Activated T-cell treated with anti-CD3 and anti-CD28 coated beads for 4 hours (primary cell): ENCODE measurements around the gene DDX25.

Source experiments
- DNase-seq: peaks from one replicate; pipeline ENCODE4 v3.0.0-alpha.2; 2020

DDX25 gene

DNA sequence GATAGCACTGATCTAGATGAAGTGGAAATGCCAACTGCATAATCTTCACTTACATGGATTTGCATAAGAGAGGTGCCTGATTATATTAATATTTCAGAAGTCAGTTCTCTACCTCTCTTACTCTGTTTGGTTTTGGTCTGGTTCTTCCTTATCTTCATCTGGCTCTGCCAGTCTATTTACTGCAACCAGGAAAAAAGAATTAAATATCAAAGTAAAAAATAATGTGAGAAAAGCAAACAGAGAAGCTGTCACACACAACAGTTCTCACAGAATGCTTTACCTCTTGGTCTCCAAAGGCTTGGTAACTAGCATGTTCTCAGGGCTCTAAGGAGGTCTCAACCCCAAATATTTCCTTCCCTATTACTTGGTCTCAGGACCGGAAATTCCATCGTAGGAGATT, 48.3 kb downstream of the DDX25 start:
- DNase-seq, result no peak

DNA sequence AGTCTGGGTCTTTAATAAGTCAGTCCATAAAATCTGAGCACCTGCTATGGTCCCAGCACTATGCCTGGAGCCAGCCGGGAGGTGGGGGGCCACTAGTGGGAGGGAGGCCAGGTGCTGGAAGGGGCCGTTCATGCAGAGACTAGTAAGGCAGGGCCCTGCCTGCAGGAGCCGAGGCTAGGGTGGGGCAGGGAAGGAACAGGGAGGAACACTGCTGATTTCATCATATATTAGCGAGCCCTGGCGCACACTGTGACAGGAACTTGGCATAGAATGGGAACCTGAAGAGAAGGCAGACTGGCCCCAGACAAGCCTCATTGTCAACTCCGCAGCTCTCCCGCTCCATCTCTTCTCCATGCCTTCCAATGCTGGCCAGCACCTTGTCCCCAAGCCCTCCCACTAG, 48.7 kb downstream of the DDX25 start:
- DNase-seq, result no peak

DNA sequence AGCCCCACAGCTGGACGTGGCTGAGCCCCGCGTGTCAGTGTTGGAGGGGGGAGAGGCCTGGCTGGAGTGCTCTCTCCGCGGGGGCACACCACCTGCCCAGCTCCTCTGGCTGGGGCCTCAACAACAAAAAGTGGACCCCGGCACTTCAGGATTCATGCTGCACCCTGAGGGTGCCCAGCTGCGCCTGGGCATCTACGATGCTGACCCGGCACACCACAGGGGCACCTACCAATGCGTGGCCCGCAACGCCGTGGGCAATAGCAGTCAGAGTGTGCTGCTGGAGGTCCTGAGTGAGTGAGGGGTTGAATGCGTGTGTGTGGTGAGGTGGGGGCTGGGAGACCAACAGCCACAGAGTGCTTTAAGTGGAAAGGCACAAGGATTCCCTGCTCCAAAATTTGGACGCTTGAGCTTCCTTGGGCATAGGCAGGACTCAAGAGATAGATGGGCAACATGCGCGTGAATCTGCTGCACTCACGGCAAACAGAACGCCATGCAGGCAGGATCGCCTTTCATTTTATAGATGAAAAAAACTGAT, 49.2 kb downstream of the DDX25 start:
- DNase-seq, result no peak

DNA sequence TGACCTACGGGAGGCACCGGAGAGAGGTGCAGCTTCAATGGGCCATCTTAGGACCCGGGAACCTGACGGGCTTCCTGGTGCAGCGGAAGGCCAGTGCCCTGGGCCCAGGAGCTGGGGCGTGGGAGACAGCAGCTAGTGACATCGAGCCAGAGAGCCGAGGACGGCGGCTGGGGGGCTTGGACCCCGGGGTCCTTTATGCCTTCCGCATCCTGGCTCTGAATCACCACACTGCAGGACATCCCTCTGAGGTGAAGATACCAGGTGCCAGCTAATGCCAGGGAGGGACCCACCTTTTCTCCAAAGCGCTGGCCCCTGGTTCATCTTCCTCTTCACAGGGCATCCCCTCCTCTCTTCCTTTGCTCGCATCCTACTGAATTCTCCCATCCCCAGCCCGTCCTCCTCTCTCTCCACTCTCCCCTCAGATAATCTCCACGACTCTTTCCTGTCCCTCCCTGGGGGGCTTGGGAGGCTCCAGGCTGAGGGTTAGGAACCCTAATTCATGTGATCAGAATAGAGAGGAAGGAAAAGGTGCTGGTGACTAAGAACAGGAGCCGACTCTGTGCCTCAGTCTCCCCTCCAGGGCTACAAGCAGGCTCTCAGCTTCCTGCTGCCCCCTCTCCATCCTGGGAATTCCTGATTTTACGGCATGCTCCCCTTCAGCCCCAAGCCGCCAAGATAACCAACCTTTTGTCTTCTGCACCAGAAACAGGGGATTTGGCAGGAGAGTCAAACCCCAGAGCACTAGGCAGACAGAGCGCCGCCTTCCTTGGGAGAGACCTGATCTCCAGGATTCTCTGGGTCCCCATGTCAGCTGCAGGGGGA, 50.0 kb downstream of the DDX25 start:
- no peak for DNase-seq

DNA sequence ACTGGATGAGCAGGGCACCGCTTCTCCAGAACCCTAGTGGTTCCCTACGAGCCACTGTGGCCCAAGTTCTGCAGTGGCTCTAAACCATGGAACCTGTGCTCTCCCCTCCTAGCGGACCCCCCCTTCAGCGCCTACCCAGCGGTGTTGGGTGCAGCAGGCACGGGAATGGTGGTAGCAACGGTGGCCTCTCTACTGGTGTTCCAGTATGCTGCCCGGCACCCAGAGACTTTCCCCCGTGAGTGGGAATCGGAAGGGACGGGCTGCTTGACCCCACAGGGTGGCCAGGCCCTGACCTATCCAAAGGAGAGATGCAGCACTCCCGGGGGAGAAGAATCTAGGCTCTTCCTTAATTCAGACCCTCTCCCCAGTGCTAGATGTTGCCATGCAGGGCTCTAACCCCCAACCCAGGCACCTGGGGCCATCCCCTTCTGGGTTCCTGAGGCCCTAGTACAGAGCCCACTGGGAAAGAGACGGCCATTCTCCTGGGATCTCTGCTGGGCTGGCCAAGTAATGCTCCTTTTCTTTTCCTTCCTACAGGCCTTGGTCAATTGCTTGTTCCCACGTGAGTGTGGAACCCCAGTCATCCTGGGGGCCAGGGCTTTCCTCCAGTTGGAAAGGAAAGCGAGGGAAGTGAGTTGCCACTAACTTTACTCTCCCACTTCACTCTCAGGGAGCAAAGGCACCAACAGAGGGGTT, 50.8 kb downstream of the DDX25 start:
- no peak for DNase-seq

DNA sequence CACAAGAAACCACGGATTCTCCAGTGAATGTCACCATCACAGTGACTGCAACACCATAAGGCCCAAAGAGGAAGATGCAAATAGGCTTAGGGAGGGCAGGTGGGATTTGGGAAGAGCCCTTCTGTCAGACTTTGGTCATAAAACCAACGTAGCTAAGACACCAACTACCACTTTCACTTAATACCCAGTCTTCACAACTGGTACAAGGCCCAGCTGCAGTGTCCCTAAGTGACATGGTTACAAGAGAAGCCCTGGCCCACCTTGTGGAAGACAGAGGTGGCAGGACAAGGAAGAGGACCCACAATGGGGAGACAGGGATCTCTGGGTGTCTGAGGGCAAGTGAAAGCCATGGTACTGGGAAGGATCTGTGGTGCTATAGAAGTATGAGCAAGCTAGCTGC, 51.5 kb downstream of the DDX25 start:
- no peak for DNase-seq

DNA sequence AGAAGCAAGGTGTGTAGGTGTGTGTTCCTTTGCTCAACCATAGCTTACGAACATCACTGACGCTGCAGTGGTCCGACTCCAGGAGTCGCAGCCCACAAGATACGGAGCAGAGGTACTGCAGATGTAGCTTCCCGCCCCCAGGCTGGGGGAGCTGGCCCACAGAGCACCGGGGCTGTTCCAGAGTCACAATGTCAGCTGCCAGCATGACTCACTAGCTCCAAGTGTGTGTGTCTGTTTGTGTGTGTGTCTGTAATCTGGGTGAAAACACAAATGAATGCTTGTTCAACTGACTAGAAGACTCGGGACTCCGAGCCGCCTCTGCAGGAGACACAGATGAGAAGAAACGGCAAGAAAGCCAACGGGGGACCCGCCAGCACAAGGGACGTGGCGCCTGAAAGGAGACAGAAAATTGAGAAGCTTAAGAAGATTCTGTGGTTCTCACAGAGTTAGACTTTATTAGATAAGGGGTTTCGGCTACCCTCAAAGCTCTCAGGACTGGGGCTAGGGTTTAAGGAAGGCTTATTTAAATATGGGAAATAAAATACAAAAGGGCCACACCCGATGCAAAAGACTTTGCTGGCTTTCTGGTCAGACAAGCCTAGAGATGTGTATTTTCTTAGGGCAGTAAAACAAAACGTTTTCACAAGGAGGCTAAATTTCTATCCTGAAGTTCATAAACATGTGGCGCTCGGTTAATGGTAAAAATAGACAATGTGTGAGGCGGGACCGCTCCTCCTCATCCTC, 52.3 kb downstream of the DDX25 start:
- no peak for DNase-seq

DNA sequence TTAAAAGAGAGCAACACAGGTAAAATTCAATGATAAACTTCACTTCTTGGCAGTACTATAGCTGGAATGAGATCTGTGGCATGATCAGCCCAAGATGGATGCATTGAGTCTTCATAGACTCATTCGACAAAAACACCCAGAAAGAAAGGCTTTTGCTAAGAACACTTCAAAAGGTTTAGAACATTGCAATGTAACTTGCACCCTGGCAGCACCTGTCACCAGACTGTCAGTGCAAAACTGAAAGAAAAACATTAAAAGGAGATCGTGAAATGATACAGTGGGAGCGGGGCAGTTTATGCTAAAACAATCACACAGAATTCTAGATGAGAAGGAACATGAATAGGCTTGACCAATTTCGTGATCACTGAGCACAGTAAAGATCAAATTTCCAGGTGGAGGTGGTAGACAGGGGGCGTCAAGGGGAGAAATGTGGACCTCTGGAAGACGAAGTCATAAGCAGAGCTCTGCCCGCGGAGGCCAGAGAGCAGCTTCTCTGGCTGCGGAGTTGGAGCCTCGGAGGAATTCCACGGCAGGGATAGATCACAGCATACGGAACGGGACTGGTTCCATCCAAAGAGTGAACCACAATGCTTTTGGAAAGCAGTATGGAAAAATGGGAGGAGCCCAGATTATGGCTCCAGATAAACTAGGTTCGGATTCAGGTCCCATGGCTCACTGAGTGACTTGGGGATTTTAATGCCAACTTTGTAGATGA, 53.5 kb downstream of the DDX25 start:
- DNase-seq, result no peak

DNA sequence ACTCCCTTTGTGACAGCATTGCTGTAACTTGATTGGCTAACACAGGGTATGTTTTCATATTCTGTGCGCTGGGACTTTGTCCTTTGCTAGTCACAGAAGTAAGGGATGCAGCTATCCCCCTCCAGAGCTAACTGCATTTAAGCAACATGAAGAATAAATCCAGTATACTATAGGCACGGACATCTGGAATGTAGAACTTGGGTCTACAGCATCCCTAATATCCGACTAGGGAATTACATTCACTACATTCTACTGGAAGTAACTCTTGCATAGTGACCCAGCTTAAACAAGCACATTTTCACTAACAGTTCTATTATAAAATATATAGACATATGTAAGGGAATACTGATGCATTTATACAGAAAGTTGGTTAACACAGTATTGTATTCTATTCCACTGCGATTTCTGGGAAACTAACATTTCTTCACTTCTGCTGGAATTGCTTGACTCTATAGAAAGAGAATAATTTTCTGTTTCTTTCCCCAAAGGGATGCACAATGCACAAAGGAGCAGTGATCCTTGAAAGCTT, 54.6 kb downstream of the DDX25 start:
- DNase-seq, result no peak

DNA sequence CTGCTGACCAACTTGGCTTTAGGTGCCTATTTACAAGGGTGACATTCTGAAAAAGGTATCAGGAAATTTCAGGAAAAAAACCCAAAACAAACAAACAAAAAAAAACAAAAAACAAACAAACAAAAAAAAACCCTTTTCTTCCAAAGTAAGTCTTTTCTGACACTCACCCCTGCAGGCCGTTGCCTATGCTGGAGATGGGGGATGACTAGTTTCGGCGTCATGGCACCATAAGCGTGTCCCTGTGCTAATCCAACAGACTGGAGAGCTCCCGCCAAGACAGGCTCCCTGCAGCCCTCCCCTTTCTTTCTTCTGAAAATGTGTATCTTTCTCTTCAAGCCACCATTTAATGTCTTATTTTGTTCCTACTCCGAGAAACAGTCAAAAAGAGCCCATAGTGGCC, 55.2 kb downstream of the DDX25 start:
- DNase-seq, result no peak

DNA sequence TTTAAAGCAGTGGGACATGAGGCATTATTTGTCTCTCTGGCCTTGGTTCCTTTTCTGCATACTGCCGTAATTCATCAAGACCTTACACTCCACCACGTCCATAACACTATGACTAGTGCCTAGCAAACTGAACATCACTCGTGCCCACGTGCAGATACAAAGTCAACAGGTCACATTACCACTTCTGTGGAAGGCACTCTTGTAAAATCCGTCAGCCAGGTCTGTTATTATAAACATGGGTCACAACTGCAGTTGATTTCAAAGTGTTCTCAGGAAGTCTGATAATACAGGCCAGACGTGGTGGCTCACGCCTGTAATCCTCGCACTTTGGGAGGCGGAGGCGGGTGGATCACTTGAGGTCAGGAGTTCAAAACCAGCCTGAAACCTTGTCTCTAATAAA, 55.6 kb downstream of the DDX25 start:
- DNase-seq, result no peak

DNA sequence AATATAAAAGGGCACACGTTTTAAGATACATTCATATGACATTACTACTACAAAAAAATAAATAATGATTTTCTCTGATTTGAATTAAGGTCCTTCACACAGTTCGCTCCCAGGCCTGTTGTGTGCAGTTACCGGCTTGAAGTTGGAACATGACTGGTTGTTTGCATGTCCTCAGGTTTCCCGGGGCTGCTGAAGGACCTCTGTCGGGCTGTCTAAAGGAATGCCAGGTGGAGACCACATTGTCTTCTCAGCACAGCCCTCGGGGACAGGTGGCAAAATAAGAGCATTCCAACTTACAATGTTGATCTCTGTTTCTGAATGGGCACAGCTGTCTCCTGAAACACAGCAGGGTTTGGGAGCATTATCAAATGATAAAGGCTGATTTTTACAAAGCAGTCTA, 56.5 kb downstream of the DDX25 start:
- no peak for DNase-seq

DNA sequence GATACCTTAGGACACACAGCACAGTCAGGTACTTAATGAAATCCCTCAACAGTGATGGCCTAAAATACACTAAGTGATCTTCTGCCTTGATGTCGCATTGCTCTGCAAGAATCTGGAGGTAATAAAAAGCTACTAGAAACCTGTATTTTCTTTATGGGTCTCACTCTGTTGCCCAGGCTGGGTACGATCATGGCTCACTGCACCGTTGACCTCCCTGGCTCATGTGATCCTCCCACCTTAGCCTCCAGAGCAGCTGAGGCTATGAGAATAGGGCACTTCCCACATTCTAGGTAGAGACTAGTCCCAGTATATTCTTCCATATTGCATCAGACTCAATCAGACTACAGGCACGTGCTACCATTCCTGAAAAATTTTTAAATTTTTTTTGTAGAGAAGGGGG, 63.2 kb downstream of the DDX25 start:
- DNase-seq, result no peak

DNA sequence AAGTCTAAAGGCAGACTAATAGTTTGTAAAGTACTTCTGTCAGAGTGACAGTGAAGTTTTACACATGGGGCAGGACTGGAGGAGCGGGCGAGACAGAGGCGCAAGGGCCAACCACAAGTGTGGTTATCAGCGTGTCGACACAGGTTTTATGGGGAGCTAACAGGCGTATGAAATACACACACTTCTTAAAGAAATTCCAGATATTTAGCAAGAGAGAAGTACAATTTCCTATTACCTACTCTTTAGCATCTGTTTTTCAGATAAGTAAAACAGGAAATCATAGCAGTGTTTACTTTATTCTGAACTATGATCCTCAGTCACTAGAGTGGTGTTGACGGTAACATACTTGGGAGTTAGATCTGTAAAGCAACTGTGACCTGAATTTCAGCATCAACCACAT, 64.0 kb downstream of the DDX25 start:
- DNase-seq, result no peak

DNA sequence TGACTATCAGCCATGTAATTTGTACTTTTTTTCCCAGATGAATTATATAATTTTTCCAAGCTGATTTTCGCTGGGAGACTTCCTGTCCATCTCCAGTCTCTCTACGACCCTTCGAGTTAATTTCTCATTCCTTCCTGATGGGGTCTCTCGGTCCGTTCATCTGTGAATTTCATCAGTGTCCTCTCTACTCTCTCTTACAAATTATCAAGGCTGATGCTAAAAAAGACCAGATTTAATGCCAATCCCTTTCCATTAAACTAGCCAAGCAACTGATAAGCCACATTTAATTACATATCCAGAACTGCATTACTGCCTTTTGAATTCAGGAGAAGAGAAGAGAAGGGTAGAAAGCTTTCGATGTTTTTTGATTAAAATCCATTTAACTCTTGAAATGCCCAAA, 67.3 kb downstream of the DDX25 start:
- no peak for DNase-seq

DNA sequence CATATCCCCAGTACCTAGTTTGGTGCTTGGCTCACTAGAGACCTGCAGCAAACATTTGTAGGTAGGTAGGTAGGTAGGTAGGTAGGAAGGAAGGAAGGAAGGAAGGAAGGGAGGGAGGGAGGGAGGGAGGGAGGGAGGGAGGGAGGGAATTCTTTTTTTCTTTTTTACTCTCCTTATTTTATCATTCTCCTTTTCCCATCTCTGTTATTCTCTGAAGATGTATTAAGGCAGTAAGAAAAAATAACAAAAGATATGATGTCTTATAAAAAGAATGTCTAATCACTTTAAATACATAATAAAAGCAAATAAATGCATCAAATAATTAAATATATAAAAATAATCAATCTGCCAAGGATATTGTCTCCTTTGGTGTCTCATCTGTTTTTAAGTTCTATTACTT, 70.0 kb downstream of the DDX25 start:
- DNase-seq, result no peak

DNA sequence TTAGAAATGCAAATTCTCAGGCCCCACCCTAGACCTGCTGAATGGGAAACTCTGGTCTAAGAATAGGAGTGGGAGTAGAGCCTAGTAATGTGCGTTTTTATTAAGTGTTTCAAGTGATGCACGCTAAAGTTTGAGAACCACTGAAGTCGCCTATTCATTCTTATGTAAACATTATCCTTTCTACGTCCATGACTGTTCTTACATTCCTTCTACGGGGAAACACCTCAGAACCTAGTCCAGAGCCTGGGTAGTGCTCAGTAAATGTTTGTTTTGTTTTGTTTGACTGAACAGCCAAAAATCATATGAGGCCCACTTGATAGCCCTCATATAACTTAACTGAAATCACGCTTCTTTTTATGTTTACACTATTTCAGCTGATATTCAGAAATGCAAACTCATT, 71.3 kb downstream of the DDX25 start:
- DNase-seq, result no peak

DNA sequence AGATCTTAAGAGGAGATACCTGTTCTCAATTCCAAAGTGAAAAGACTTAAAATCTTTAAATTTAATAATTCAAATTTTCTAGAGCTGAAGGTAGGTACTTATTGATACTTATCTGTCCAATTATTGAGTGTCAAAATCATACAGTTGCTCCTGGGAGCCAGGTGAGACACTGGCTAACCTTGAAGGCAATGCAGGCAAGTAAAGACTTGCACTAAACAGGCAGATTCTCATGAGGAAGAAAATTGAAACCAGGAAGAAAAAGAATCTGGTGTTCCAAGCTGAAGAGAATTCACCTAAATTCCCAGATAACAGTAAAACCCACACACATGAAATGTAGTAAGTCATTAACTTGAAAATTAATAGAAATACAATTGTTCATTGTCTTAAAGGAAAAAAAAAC, 71.8 kb downstream of the DDX25 start:
- no peak for DNase-seq

DNA sequence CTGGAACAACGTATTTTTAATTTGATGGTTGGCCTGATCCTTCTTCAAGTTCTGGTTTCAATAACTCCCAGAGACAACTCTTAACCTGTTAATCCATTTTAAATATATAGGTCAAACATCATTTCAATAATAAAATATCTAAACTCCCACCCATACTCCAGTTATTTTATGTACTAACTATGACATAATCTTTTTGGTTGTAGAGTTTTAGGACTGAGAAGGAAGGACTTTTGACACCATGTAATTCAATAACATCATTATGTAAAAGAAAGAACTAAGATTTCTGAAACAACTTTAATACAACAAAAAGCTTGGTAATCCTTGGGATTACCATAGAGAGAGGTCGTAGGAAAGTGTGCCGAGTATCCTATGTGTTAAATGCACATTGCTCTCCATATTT, 73.0 kb downstream of the DDX25 start:
- no peak for DNase-seq

DNA sequence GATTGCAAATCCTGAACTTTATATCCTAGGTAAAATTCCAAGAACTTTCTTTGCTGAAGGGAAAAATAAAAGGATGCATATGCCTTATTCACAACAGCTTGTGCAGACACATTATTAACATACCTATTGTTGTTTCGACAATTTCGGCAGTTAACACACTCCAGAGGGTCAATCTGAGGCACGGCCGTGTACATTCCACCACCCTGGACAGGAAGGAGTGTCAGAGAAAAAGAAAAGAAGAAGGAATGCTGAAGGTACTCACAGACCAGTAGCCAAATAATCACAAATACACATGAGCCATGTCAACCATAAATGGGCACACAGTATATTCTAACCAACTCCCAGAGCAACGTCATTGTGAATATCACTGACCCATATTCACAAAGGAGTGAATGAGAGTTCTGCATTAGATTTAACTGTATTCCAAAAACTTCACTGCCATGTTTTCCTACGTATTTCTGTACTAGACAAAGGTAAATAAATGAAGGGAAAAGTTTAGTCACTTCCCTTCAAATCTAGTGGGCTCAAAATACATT, 73.9 kb downstream of the DDX25 start:
- DNase-seq, result no peak
